Mesodermal cell (in vitro differentiated cells): Measurements from ENCODE around the gene ANP32E.
"Not testable (repeated sequence)": the region's sequence is repeated elsewhere in the genome, so short reads cannot be mapped to it uniquely, and the experiment has no call there.

Source experiments
- H3K27ac ChIP-seq: 2 replicates; pipeline ENCODE4 v1.7.0; 2013; ENCODE audit warnings: mild to moderate bottlenecking, low read depth, low read length, moderate library complexity; ENCODE audit not compliant: severe bottlenecking
- H3K36me3 ChIP-seq: 2 replicates; pipeline ENCODE4 v1.7.1; 2013; ENCODE audit warnings: mild to moderate bottlenecking, low read length, moderate library complexity; ENCODE audit not compliant: control insufficient read depth, insufficient read depth
- H3K4me1 ChIP-seq: one replicate; pipeline ENCODE4 v1.7.1; 2013; ENCODE audit warnings: mild to moderate bottlenecking, low read length; ENCODE audit not compliant: insufficient read depth, control insufficient read depth, poor library complexity, severe bottlenecking
- H3K4me3 ChIP-seq: 2 replicates; pipeline ENCODE4 v1.7.0; 2013; ENCODE audit warnings: low read length, control low read depth, mild to moderate bottlenecking; ENCODE audit not compliant: insufficient read depth, poor library complexity, severe bottlenecking; ENCODE audit errors: extremely low read depth
- H3K9me3 ChIP-seq: 2 replicates; pipeline ENCODE4 v1.7.1; 2013; ENCODE audit warnings: mild to moderate bottlenecking, low read length, moderate library complexity; ENCODE audit not compliant: control insufficient read depth
- WGBS, 2 experiments: methylation state at CpG; one replicate each; pipeline ENCODE4 v1.1.5; 2013; ENCODE audit warnings: missing lambda C conversion rate in 2 of 2; ENCODE audit not compliant: insufficient coverage in 2 of 2; 5-methylcytosine and 5-hydroxymethylcytosine counted together

The ANP32E gene

DNA sequence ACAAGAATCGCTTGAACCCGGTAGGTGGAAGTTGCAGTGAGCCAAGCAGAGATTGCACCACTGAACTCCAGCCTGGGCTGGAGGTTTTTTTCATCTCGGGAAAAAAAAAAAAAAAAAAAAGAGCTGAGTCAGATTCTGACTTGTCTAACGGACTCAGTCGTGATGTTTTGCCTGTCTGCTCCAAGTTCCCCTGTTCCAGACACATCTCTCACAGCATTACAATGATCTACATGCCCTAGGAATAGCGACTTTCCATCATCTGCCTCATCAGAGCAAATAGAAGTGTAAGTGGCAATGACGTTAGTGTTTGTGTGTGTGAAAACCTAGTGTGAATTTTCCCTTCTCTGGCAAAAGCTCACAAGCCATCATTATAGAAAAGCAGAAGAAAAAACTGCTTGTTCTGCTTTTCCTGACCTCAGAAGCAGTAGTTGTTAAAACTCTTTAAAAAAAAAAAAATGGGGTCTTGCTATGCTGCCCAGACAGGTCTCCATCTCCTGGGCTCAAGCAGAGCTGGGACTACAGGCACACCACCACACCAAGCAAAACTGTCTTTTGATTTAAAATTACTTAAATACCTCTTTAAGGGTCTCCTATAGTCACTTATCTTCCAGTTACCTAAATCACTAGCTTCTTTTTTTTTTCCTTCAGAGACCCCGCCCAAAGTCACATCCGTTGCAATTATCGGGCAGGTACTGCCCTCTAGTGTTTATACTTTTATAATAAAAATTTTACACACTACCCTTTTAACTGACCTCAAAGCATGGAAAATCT, 48.9 kb downstream of the ANP32E start:
- Histone ChIP-seq H3K36me3 (no peaks in the 10 kb centered on the region), H3K27ac (peak overlapping the region; percentile 13), H3K9me3 (peaks cover 6% of the 10 kb centered on the region), H3K4me1 (peaks cover under 1% of the 10 kb centered on the region), H3K4me3 (no peak overlapping the region)
- WGBS, 2 experiments, result 74 to 80% methylated on average over 3 of the region's 10 CpGs

DNA sequence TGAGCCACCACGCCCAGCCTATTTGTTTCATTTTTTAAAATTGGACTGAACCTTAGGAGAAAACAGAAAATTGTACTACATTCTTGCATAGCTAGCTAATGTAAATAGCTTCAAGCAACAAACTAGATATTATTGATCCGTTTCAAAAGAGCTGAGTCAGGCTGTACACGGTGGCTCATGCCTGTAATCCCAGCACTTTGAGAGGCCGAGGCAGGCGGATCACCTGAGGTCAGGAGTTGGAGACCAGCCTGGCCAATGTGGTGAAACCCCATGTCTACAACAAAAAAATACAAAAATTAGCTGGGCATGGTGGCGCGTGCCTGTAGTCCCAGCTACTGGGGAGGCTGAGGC, 49.5 kb downstream of the ANP32E start:
- H3K4me1 ChIP-seq, H3K9me3 ChIP-seq, H3K27ac ChIP-seq, H3K4me3 ChIP-seq, H3K36me3 ChIP-seq: not testable (repeated sequence)
- 94% methylated on average over 6 to 7 of the region's 7 CpGs for WGBS, 2 experiments

DNA sequence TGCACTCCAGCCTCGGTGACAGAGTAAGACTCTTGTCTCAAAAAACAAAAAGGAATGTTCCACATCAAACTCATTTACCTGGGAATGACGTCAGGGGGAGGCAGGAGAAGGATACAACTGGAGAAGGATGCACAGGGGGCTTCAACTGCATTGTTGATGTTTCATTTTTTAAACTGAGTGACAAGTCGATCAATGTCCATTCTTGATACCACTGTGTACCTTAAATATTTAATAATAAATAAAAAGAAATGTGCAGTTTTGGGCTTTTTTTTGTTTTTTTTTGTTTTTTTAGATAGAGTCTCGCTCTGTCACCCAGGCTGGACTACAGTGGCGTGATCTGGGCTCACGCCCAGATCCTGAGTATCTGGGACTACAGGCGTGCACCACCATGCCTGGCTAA, 50.4 kb downstream of the ANP32E start:
- Histone ChIP-seq H3K4me1 (no peaks in the 10 kb centered on the region), H3K27ac (no peak overlapping the region), H3K4me3 (no peak overlapping the region), H3K9me3 (no peaks in the 10 kb centered on the region), H3K36me3 (no peaks in the 10 kb centered on the region)
- WGBS, 2 experiments, result 93 to 98% methylated on average over 4 of the region's 7 CpGs

DNA sequence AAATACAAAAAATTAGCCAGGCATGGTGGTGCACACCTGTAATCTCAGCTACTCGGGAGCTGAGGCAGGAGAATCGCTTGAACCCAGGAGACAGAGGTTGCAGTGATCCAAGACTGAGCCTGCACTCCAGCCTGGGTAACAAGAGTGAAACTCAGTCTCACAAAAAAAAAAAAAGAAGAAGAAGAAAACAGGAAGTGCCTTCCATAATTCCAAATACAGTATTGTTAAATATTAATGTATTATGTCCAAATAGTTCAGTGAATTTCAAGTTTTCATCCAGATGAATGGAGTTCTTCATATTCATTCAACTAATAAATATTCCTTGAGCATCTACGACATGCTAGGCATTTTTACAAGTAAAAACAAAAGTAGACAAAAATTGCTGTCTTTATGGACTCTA, 52.9 kb downstream of the ANP32E start:
- H3K4me3 ChIP-seq, result no peak overlapping the region
- no peaks in the 10 kb centered on the region for H3K36me3 ChIP-seq
- no peak overlapping the region for H3K27ac ChIP-seq
- 83 to 100% methylated on average over 2 of the region's 3 CpGs for WGBS, 2 experiments
- H3K4me1 ChIP-seq, result no peaks in the 10 kb centered on the region
- H3K9me3 ChIP-seq, result no peaks in the 10 kb centered on the region

DNA sequence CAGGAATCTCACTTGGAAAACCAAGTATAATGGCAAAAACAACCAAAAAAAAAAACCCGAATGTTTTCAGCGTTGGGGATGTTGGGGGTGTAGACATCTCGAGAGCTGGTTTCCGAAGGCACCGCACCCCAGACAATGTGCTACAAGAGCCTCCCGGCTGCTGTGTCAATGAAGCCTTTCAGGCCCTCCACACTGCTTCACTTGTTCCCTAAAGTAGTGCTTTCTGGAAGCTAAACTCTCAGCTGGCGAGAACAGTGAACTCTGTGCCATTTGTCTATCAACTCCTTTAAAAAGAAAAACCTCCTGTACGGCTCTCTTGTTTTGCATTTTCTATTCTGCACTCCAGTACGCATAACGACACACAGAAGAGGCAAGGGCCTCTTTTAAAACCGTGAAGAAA, 53.7 kb downstream of the ANP32E start:
- Histone ChIP-seq H3K36me3 (no peaks in the 10 kb centered on the region), H3K27ac (peak overlapping the region; percentile 23), H3K4me3 (no peak overlapping the region), H3K4me1 (no peaks in the 10 kb centered on the region), H3K9me3 (no peaks in the 10 kb centered on the region)
- 90 to 93% methylated on average over 5 to 8 of the region's 11 CpGs for WGBS, 2 experiments

DNA sequence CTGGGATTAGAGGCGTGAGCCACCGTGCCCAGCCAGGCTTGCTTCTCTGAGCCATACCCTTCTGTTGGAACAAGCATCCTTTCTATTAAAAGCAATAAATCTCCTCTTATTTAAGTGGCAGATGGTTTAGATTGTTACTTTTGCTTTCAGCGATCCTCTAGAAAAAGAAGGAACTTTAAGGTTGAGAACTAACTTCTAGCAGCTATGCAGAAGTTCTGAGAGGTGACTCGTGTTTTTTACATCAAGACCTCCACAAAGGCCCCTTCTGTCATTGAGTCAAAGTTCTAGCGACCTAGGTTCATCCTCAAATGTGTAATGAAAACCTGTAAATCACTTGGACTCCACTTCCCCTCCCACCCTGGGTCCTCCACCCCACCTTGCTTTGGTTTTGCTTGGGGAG, 55.4 kb downstream of the ANP32E start:
- Histone ChIP-seq H3K36me3 (no peaks in the 10 kb centered on the region), H3K4me1 (no peaks in the 10 kb centered on the region), H3K4me3 (no peak overlapping the region), H3K9me3 (no peaks in the 10 kb centered on the region), H3K27ac (no peak overlapping the region)
- WGBS, 2 experiments, result 64 to 81% methylated on average over 4 to 5 of the region's 5 CpGs

DNA sequence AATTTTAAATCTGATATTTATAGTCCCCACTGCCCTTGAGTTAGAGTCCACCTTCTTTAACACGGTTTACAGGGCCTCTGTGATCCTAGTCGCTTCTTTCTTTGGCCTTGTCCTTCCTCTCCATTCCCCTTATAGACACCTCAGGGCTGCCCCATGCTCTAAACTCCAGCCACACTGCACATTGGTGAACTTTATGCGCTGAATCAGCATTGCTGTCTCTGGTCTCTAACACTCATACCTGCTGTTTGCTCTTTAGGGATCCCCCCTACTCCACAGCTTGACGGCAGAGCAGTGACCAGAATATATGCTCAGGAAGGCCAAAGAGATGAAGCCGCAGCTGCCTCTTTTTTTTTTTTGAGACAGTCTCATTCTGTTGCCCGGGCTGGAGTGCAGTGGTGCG, 56.0 kb downstream of the ANP32E start:
- H3K4me1 ChIP-seq, result no peaks in the 10 kb centered on the region
- no peaks in the 10 kb centered on the region for H3K36me3 ChIP-seq
- H3K4me3 ChIP-seq, result no peak overlapping the region
- 93 to 95% methylated on average over 7 of the region's 7 CpGs for WGBS, 2 experiments
- H3K9me3 ChIP-seq, result no peaks in the 10 kb centered on the region
- H3K27ac ChIP-seq, result no peak overlapping the region

DNA sequence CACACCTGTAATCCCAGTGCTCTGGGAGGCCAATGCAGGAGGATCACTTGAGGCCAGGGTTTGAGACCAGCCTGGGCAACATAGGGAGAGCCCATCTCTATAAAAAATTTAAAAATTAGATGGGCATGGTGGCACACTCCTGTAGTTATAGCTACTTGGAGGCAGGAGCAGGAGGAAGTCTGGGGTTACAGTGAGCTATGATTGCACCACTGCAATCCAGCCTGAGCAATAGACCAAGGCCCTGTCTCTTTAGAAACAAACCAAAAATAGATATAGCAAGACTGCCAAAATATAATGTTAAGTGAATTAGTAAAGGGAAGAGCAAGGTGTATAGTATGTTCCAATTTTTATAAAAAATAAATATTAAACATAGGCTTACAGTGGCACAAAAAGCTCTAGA, 57.4 kb downstream of the ANP32E start:
- no peak overlapping the region for H3K27ac ChIP-seq
- H3K4me3 ChIP-seq, result no peak overlapping the region
- H3K36me3 ChIP-seq, result no peaks in the 10 kb centered on the region
- H3K4me1 ChIP-seq, result peaks cover 3% of the 10 kb centered on the region
- no peaks in the 10 kb centered on the region for H3K9me3 ChIP-seq

DNA sequence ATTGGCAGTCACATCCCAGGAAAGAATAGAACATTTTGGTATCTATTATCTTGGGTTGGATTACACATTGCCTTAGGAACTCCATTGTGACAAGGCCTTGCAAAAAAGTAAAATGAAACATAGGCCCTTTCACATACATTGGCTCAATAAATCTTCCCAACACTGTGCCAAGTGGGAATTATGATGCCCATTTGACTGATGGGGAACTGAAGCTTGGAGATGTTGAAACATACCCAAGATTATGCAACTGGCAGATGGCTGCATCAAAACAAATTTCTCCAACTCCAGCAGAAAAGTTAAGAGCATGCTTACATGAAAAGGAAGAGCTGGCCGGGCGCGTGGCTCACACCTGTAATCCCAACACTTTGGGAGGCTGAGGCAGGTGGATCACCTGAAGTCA, 59.3 kb downstream of the ANP32E start:
- Histone ChIP-seq H3K9me3 (no peaks in the 10 kb centered on the region), H3K36me3 (no peaks in the 10 kb centered on the region), H3K4me1 (peaks cover 12% of the 10 kb centered on the region), H3K4me3 (no peak overlapping the region), H3K27ac (no peak overlapping the region)
- 83% methylated on average over 1 of the region's 3 CpGs; no CpG with 5 or more reads in 1 of the 2 experiments for WGBS, 2 experiments

DNA sequence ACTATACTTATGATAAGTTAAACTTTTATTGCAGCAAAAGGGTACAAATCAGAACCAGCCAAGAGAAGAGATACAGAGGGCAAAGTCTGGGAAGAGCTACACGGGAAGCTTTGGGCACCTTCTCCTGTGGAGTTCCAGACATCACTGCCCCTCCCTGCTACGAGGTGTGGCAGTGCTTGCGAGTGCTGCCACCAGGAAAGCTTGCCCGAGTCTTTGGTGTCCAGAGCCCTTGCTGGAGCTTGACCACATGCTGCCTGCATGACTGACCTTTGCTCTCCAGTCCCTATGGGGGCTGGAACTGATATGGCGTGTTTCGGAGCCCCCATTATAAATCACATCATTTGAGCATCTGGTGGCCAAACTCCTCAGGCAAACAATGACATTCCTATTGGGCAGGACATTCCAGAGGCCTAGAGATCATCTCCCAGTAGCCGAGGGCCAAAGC, 62.7 kb downstream of the ANP32E start:
- no peaks in the 10 kb centered on the region for H3K36me3 ChIP-seq
- peak overlapping the region; percentile 48 for H3K27ac ChIP-seq
- no peak overlapping the region for H3K4me3 ChIP-seq
- 63 to 66% methylated on average over 6 to 7 of the region's 7 CpGs for WGBS, 2 experiments
- peaks cover 12% of the 10 kb centered on the region for H3K4me1 ChIP-seq
- H3K9me3 ChIP-seq, result no peaks in the 10 kb centered on the region

DNA sequence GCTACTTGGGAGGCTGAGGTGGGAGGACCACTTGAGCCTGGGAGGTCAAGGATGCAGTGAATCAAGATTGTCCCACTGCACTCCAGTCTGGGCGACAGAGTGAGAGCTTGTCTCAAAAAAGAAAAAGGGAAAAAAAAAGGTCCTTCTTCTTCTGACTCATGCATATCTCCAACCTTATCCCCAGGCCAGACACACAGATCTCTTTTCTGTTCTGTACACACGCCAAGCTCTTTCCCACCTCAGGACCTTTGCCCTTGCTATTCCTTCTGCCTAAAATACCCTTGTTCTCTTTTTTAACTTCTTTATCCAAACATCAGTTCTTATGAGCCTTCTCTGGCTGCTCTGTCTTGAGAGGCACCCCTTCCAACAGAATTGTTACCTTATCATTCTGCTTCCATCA, 64.1 kb downstream of the ANP32E start:
- H3K9me3 ChIP-seq, result no peaks in the 10 kb centered on the region
- peaks cover 12% of the 10 kb centered on the region for H3K4me1 ChIP-seq
- no peaks in the 10 kb centered on the region for H3K36me3 ChIP-seq
- 86 to 100% methylated on average over 1 of the region's 2 CpGs for WGBS, 2 experiments
- H3K4me3 ChIP-seq, result no peak overlapping the region
- H3K27ac ChIP-seq, result no peak overlapping the region
